HG03354 (cell line): ENCODE data around the gene OPN1MW2.
"Not testable (repeated sequence)": the region's sequence is repeated elsewhere in the genome, so short reads cannot be mapped to it uniquely, and the experiment has no call there.

Source experiments
- ATAC-seq: cut with Tn5 transposase; IDR thresholded peaks from one replicate; pipeline ENCODE4 v1.9.1; 2021; ENCODE audit warnings: mild to moderate bottlenecking; ENCODE audit not compliant: unreplicated experiment, poor library complexity, severe bottlenecking

OPN1MW2 gene

GRCh38 chrX:154258711-154259110 is 39.2 kb downstream of the OPN1MW2 start:
- not testable (repeated sequence) for ATAC-seq

GRCh38 chrX:154263072-154263471 is 43.5 kb downstream of the OPN1MW2 start:
- not testable (repeated sequence) for ATAC-seq

- not testable (repeated sequence) for ATAC-seq
These were observed 49.7 kb downstream of the OPN1MW2 start for GRCh38 chrX:154269245-154269644.
